ENCODE data around the gene PSRC1.

PSRC1 gene

DNA sequence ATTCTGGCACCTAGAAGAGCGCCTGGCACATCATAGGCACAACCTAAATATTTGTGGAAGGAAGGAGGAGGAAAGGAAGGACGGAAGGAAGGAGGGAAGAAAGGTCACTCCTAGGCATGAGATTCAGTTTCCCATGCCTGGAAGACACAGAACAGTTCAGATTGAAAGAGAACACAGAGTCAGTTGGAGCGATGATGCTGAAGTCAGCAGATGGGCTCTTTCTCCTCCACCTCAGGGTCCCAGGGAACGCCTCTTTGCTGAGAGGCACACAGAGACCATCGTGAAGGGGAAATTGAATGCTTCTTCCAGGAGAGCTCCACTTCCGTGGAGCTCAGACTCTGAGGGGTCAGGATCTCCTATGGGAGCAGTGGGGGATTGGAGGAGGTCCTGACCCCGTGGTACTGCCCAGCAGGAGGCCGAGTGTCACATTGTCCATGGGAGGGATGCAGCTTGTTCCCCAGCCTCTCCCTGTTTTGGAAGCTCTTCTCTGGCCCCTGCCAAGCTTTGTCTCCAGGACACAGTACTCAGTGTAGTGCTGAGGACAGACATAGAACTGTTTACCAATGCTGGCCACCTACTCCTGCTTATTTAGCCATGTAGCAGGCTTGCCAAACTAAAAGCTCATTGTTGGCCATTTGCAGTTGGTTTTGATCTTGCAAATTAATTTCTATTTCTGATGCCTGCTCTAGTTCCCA, 21.4 kb upstream of the PSRC1 start:
- no peak overlapping the region for H3K4me3 ChIP-seq (ENCODE audit: low read depth, low read length)
- TF ChIP-seq, protein P1, sequence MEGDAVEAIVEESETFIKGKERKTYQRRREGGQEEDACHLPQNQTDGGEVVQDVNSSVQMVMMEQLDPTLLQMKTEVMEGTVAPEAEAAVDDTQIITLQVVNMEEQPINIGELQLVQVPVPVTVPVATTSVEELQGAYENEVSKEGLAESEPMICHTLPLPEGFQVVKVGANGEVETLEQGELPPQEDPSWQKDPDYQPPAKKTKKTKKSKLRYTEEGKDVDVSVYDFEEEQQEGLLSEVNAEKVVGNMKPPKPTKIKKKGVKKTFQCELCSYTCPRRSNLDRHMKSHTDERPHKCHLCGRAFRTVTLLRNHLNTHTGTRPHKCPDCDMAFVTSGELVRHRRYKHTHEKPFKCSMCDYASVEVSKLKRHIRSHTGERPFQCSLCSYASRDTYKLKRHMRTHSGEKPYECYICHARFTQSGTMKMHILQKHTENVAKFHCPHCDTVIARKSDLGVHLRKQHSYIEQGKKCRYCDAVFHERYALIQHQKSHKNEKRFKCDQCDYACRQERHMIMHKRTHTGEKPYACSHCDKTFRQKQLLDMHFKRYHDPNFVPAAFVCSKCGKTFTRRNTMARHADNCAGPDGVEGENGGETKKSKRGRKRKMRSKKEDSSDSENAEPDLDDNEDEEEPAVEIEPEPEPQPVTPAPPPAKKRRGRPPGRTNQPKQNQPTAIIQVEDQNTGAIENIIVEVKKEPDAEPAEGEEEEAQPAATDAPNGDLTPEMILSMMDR (IDR thresholded peaks at IDR 0.05; ENCODE audit: borderline replicate concordance, insufficient read depth, low read depth, low read length) = no peak

DNA sequence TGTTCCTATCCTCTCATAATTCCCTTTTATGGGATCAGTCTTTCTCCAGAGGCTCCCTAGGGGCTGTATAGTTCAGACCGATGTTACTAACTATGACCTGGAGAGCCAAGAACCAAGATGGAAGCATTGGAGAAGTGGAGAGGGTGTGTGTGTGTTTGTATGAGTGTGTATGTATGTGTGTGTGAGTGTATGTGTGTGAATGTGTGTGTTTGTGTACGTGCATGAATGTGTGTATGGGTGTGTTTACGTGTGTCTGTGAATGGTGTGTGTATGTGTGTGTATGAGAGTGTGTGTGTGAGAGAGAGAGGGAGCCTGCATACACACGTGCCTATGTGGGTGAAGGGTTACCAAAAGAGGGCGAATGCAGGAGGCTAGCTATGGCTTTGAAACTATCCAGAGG, 18.9 kb upstream of the PSRC1 start:
- TF ChIP-seq, protein P1 (IDR thresholded peaks at IDR 0.05; ENCODE audit: borderline replicate concordance, insufficient read depth, low read depth, low read length) = no peak
- H3K4me3 ChIP-seq (ENCODE audit: low read depth, low read length) = no peak overlapping the region

DNA sequence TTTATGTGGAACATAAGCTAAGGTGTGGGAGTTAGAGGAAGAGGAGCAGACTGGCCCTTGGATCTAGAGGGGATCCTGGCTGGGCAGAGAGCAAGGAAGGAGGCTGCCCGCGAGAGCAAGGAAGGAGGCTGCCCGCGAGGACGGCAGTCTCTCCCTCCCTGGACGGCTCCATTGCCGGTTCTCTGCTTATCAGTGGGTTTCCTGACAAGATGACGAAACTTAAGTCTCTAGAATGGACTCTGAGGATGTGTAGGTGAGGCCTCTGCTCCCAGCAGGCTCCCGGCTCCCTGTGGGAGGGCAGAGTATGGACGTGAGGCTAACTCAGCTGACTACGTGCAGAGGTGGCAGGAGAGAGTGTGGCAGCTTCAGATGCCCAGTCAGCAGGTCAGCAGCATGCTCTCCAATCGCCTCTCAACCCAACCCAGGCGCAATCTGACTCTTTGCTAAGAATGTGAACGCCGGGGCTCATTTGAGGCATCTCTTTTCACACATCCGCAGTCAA, 17.8 kb upstream of the PSRC1 start:
- no peak overlapping the region for H3K4me3 ChIP-seq (ENCODE audit: low read depth, low read length)
- TF ChIP-seq, protein P1 (IDR thresholded peaks at IDR 0.05; ENCODE audit: borderline replicate concordance, insufficient read depth, low read depth, low read length) = no peak

DNA sequence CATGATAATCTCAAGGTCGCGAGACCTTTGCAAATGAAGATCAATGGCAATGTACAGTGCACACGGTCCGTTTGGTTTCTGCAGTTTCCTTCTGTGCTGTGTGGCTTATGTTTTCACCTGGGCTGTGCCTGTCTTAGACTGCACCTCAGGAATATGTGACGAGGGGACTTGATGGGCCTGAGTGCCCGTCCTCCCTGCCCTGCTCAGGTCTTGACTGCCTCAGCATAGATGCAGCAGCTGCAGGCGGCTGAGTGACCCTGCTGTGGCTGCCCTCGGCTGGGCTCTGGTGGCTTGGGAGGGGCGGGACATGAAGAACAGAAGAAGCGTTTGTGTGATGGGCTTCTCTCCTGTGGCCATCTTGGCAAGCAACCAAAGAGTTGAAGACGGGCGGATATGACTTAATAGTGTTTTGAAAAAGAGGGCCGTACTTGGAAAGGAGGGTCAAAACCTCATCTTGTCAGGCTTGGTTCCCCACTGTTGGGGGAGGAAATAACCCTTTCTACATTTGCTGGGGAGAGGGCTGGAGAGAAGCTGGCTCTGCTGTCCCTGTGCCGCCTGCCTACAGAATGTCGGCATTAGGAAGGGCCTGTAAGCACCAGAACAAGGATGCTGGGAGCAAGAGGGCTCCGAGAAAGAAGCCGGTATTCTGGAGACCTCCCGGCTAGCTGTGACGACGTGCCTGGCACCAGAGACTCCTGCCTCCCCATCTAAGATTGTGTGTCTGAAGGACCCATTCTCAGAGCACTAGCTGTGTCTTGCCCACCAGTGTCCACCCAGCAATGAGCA, 16.8 kb upstream of the PSRC1 start:
- TF ChIP-seq, protein P1 (IDR thresholded peaks at IDR 0.05; ENCODE audit: borderline replicate concordance, insufficient read depth, low read depth, low read length) = no peak

DNA sequence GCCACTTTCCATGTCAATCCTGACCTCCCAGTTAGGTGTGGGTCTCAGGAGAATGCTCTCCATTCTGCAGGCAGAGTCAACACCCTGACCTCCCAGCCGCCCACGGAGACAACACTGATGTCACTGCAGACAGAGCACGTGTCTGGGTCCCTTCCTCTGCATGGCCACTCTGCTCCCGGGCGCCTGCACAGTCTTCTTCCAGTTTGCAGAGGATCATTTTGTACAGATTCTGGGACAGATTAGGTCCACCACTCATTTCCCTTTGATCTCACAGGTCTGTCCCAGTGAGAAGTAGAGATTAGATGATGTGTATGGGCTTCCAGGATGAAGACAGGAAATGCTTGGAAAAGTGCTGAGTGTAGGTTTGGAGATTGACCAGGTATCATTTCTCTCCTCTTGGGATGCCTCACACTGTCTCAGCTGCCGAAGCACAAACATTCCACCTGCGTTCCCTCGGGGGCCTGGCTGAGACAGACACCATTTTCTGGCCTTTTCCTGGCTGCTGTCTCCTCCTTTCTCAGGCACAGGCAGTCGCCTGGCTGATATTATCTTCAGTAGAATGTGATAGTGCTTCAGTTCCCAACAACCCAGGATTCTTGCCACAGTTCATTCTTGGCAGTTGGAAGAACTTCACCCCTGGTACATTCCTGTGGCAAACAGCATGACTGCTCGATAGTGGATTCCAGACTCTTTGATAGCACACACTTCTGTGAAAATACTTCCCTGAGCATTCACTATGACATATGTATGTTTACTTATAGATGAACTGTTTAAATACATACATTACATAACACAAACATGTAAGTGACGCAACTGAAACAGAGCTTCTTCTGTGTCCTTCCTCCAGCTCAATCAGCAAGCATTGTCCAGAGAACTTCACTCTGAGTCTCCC, 16.0 kb upstream of the PSRC1 start:
- TF ChIP-seq, protein P1 (IDR thresholded peaks at IDR 0.05; ENCODE audit: borderline replicate concordance, insufficient read depth, low read depth, low read length) = no peak
- no peak overlapping the region for H3K4me3 ChIP-seq (ENCODE audit: low read depth, low read length)

More for the DNA sequence above, 16.8 kb upstream of the PSRC1 start:
- H3K4me3 ChIP-seq (ENCODE audit: low read depth, low read length) = no peak overlapping the region

DNA sequence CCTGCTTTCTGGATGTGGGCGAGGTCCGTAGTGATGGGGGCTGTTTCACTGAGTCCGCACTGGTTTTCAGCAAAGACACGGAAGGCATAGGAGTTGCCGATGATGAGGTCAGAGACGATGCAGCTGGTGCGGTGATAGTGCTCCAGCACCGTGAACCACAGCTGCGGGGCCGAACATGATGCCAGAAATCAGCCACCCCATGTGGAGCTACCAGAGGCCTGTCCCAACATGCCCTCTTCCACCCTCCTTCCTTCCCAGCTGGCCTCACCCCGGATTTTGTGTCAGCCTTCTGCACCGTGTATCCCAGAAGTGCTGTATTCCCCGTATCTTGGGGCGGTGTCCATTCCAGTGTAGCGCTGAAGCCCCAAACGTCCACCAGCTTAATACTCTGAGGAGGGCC, 13.8 kb upstream of the PSRC1 start:
- TF ChIP-seq, protein P1 (IDR thresholded peaks at IDR 0.05; ENCODE audit: borderline replicate concordance, insufficient read depth, low read depth, low read length) = no peak

More for the DNA sequence above, 13.8 kb upstream of the PSRC1 start:
- no peak overlapping the region for H3K4me3 ChIP-seq (ENCODE audit: low read depth, low read length)
